ENCODE results near the gene NTM. TPM values are rescaled to one million over a fixed set of nuclear protein-coding genes. Genes with fewer than 3 reads are reported as not detected.
A peak's percentile ranks its signal among the peaks of the same experiment; 100 is the strongest.

The NTM gene
- total RNA-seq, 1 experiment from 2014 or later = 16.4 TPM

DNA sequence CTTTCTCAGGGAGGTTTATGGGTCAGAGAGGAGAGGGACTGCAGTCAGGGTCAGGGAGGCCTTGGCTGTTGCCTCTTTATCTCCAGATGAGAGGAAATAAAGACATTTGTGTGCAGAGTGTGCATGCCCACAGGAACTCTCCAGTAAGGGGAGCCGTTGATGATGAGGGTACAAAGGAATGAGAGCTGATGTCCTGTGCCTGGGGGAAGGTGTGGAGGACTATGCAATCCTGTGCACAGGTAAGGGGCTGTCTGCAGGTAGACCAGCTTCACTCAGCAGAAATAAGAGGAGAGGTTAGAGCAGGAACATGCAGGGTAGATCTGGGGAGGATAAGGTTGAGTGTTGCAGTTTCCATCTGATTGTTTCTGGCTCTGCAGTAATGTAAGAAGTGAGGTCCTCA is 132.6 kb downstream of the NTM start:
- Mint-ChIP-seq H3K9me3 (peaks cover 4% of the 10 kb centered on the region; the same call in 1 of the 2 replicates), H3K4me3 (no peak overlapping the region), H3K4me1 (peaks cover 18% of the 10 kb centered on the region), H3K27me3 (ENCODE audit: low read depth) (no peaks in the 10 kb centered on the region), H3K27ac (peak overlapping the region; percentile 77), H3K36me3 (no peaks in the 10 kb centered on the region)
- ATAC-seq = no peak
- CTCF ChIA-PET = interaction anchor here (1.7 to 2.9 kb wide), 5 partner anchors 37 to 464 kb away, joined by 8 to 33 read pairs (median 13); no protein-coding TSS in a partner anchor
- TF ChIP-seq GRHL2 (CRISPR knock-in tag; IDR thresholded peaks at IDR 0.05; ENCODE audit: insufficient replicate concordance, severe bottlenecking) (no peak), E2F1 (CRISPR knock-in tag; IDR thresholded peaks at IDR 0.05) (no peak), ZNF219 (CRISPR knock-in tag; IDR thresholded peaks at IDR 0.05; ENCODE audit: borderline replicate concordance) (no peak), FOXP1 (CRISPR knock-in tag; IDR thresholded peaks at IDR 0.05; ENCODE audit: borderline replicate concordance) (no peak), ZNF512 (CRISPR knock-in tag; IDR thresholded peaks at IDR 0.05; ENCODE audit: borderline replicate concordance) (no peak), HMGA2 (CRISPR knock-in tag; IDR thresholded peaks at IDR 0.05) (no peak), ZNF671 (CRISPR knock-in tag; IDR thresholded peaks at IDR 0.05) (no peak), NFE2L1 (CRISPR knock-in tag; IDR thresholded peaks at IDR 0.05) (no peak), ZNF263 (CRISPR knock-in tag; IDR thresholded peaks at IDR 0.05; ENCODE audit: low read depth) (no peak), ATF6 (CRISPR knock-in tag; IDR thresholded peaks at IDR 0.05) (no peak), MXD4 (CRISPR knock-in tag; IDR thresholded peaks at IDR 0.05; ENCODE audit: borderline replicate concordance) (no peak), ZNF138 (CRISPR knock-in tag; conservative IDR thresholded peaks at IDR 0.05) (no peak), AR (CRISPR knock-in tag; IDR thresholded peaks at IDR 0.05) (no peak)
- TF ChIP-seq, protein P1, sequence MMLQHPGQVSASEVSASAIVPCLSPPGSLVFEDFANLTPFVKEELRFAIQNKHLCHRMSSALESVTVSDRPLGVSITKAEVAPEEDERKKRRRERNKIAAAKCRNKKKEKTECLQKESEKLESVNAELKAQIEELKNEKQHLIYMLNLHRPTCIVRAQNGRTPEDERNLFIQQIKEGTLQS (CRISPR knock-in tag; conservative IDR thresholded peaks at IDR 0.05) = no peak
- DNase-seq (ENCODE audit: low spot score) = no peak
- POLR2A ChIA-PET = no interaction called here

DNA sequence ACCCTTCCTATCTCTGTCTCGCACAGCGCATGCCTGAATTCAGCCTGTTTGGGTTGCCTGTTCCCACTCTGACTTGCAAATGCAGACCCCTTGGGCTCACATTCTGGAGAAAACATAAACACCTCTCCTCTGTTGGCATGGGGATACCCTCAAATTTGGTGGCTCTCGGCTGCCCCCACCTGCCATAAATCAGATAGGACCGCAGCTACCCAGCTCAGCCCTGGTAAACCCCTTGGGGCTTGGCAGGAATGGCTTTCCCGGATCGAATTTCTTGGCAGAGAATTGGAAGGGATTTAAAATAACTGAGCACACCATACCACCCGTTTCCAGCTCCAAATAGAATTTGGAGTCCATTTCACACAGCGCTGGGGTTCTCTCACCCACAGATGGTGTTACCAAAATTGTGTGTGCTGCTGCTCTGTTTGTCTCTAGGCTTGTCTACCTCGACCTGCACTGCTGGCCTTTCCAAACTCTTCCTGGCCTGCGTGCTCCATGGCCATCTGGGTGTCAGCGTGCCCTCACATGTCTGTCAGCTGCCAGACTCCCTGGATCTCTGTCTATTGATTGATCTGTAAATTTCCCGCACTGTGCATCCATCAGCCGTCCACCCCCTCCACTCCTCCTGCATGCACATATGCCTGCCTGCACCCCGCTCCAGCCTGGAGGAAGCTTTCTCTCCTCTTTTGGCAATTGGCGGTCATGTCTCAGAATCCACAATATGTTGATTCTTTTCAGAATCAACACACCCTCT is 134.0 kb downstream of the NTM start:
- Mint-ChIP-seq H3K4me3 (no peak overlapping the region), H3K36me3 (no peaks in the 10 kb centered on the region), H3K9me3 (peaks cover 7% of the 10 kb centered on the region), H3K27ac (0 out of 2 replicates have a peak overlapping the region, but pooled peaks have one; percentile 26), H3K27me3 (ENCODE audit: low read depth) (no peaks in the 10 kb centered on the region), H3K4me1 (peaks cover 18% of the 10 kb centered on the region)
- CTCF ChIA-PET = interaction anchor here (1.0 to 2.9 kb wide), 13 partner anchors 18 to 584 kb away, joined by 3 to 33 read pairs (median 5); no protein-coding TSS in a partner anchor
- DNase-seq (ENCODE audit: low spot score) = peak; percentile 78
- POLR2A ChIA-PET = no interaction called here
- ATAC-seq = peak; percentile 99
- no peak for TF ChIP-seq ETV6 (CRISPR knock-in tag; IDR thresholded peaks at IDR 0.05)
- TF ChIP-seq TEAD1 (CRISPR knock-in tag; IDR thresholded peaks at IDR 0.05) = peak; percentile 52; the same call in 1 of the 2 replicates
- TF ChIP-seq, protein P2, sequence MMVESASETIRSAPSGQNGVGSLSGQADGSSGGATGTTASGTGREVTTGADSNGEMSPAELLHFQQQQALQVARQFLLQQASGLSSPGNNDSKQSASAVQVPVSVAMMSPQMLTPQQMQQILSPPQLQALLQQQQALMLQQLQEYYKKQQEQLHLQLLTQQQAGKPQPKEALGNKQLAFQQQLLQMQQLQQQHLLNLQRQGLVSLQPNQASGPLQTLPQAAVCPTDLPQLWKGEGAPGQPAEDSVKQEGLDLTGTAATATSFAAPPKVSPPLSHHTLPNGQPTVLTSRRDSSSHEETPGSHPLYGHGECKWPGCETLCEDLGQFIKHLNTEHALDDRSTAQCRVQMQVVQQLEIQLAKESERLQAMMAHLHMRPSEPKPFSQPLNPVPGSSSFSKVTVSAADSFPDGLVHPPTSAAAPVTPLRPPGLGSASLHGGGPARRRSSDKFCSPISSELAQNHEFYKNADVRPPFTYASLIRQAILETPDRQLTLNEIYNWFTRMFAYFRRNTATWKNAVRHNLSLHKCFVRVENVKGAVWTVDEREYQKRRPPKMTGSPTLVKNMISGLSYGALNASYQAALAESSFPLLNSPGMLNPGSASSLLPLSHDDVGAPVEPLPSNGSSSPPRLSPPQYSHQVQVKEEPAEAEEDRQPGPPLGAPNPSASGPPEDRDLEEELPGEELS (CRISPR knock-in tag; IDR thresholded peaks at IDR 0.05) = peak; percentile 36; the same call in 1 of the 2 replicates
- no peak for TF ChIP-seq TP53 (CRISPR knock-in tag; IDR thresholded peaks at IDR 0.05)
- TF ChIP-seq, protein P3, sequence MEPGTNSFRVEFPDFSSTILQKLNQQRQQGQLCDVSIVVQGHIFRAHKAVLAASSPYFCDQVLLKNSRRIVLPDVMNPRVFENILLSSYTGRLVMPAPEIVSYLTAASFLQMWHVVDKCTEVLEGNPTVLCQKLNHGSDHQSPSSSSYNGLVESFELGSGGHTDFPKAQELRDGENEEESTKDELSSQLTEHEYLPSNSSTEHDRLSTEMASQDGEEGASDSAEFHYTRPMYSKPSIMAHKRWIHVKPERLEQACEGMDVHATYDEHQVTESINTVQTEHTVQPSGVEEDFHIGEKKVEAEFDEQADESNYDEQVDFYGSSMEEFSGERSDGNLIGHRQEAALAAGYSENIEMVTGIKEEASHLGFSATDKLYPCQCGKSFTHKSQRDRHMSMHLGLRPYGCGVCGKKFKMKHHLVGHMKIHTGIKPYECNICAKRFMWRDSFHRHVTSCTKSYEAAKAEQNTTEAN (CRISPR knock-in tag; IDR thresholded peaks at IDR 0.05) = no peak
- TF ChIP-seq, protein P4, sequence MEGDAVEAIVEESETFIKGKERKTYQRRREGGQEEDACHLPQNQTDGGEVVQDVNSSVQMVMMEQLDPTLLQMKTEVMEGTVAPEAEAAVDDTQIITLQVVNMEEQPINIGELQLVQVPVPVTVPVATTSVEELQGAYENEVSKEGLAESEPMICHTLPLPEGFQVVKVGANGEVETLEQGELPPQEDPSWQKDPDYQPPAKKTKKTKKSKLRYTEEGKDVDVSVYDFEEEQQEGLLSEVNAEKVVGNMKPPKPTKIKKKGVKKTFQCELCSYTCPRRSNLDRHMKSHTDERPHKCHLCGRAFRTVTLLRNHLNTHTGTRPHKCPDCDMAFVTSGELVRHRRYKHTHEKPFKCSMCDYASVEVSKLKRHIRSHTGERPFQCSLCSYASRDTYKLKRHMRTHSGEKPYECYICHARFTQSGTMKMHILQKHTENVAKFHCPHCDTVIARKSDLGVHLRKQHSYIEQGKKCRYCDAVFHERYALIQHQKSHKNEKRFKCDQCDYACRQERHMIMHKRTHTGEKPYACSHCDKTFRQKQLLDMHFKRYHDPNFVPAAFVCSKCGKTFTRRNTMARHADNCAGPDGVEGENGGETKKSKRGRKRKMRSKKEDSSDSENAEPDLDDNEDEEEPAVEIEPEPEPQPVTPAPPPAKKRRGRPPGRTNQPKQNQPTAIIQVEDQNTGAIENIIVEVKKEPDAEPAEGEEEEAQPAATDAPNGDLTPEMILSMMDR (IDR thresholded peaks at IDR 0.05) = peak; percentile 36
